Endothelial cell of hepatic sinusoid (primary cell): ENCODE measurements around the gene GATA6.
"Not testable (repeated sequence)": the region's sequence is repeated elsewhere in the genome, so short reads cannot be mapped to it uniquely, and the experiment has no call there.

Experiments used
- in situ Hi-C: cut with HindIII; loops from 2 replicates; pipeline ENCODE4 v1.10.0; 2017; ENCODE audit warnings: low sequenced_read_pairs

The GATA6 gene

GRCh38 chr18:22179174-22179573, 9.8 kb downstream of the GATA6 start:
- in situ Hi-C loops: loop anchor here (5.0 kb wide), 1 partner anchor 383 kb away; no protein-coding TSS in a partner anchor

DNA sequence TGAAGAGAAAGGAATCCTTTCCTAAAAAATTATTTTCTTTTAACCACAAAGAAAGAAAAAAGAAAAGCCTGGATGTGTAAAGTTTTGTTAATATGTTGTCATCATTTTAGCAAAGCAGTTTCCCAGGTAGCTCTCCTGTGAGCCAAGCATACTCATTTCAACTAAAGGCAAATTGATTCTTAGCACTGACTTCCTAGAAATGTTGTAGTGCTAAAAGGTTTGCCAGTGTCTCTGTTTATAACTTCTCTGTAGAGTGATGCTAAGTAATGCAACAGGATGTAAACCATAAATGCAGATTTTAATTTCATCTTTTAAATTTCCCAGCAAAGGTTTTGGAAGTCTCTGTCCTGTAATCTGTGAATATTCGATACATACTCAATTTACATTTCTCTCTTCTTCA, 10.2 kb downstream of the GATA6 start:
- in situ Hi-C loops: loop anchor here (5.0 kb wide), 1 partner anchor 383 kb away; no protein-coding TSS in a partner anchor

DNA sequence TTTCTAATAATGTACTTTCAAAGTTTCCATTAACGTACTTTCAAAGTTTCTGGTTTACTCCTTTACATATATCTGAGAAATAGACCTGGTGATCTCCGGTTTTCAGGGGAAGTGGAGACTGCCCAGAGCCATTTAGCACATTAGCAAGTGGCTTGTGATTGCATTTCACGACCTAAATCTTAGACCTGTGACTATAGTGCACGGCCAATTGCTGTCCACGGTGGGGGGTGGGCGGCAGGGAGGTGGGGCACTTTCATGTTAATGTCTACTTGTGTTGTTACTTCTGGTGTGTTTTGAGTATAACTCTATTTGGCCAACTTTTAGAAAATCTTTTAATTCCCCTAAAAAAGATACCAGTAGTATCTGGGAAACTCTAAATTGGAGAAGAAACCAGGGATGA, 11.3 kb downstream of the GATA6 start:
- in situ Hi-C loops: no loop called here

DNA sequence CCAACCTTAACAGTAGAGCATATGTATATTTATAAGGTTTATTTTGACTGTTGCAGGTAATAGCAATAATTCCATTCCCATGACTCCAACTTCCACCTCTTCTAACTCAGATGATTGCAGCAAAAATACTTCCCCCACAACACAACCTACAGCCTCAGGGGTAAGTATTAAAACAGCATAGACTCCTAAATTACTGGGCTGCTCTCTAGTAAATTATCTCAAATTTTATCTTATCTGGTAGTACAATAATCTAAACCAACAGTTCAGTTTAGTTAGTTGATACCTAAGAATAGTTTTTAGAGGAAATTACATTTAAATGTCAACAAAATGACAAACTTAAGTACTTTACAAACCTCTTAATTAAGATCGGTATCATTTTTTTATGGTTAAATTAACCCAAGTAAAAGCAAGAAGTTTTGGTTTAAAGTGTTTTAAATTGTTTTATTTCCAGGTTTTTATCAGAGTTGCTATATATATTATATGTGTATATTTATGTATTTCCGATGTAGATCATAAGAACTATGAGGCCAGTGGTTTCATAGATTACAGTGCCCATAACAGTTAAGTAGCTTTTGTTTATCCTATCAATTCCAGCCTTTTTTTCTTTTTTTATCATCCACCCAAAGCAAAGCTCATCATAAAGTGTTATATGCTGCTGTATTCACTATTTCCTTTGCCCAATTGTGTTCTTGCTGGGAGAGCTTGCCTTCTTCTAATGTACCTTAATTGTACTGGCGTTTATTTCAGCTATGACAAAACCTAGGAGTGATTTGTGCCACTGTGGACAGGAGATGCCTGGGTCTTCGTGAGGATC, 13.7 kb downstream of the GATA6 start:
- in situ Hi-C loops: no loop called here

DNA sequence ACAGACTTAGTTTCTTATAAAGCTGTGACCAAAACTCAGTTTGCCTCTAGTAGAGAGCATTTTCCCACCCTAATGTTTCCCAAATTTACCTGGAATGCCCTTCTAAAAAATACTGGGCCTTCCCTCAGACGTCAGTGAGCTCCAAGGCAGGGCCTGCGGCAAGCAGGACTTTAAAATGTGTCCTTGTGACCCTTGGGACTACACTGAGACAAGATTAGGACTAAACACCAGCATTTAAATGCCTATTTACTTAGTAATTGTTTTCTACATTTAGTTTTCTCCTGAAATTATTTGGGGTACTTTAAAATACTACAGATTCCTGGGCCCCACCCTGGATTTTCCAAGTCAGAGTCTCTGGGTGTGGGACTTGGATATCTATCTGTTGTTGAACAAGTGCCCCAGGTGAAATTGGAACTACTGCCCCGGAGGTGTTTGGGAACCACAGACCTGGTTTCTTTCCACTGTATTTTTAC, 14.3 kb downstream of the GATA6 start:
- in situ Hi-C loops: no loop called here

- in situ Hi-C loops: not testable (repeated sequence)
Measured at GRCh38 chr18:22184573-22184972, 15.2 kb downstream of the GATA6 start.

- in situ Hi-C loops: no loop called here
Measured at GRCh38 chr18:22185273-22185672, 15.9 kb downstream of the GATA6 start.

DNA sequence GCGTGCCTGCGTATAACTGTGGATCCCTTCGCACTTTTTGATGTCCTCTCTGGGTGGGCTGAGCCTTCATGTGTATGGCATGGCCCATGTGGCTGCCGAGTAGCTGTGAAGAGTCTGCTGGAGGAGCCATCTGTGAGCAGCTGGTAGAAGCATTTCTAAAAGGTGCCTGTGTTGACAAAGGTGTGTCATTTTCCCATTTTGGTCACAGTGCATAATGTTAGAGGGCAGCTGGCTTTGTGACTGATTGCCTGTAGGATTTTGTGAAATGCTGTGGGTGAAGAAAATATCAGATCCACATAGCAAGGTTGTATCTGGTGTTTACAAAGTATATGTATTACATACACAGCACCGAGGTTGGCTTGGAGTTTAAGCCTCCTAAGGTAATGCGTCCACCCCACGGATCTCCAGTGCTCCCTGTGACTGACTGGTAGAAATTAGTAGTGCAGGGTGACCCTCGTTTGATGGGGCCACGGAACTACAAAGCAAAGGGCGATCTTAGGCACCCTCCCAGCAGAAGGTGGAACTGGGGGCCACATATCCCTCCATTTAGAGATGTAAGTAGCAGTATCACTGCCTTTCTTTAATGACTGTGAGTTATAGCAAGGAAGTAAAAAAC, 16.5 kb downstream of the GATA6 start:
- in situ Hi-C loops: no loop called here

DNA sequence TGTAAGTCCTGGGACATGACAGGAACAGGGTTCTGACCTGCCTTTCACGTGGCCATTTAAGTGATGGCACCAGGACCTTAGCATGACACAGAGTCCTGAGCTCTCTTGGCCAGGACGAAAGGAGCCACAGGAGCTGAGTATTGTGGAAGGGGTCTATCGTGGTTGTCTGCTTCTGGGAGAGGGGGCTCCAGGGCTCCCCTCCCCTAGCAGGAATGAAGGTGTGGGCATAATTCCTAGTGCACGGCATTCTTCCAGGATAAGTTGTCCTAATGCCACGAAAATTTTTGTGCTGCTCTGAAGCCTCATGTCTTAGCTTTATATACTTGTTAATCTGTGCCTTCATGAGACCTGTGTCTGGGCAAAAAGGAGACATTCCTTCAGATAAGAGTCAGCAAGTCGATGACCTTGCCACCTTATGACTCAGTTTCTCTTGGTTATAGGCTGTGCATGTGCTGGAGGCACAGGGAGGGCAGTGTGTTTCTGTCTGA, 17.1 kb downstream of the GATA6 start:
- in situ Hi-C loops: no loop called here

- in situ Hi-C loops: no loop called here
Measured at GRCh38 chr18:22188559-22189267, 19.3 kb downstream of the GATA6 start.

- in situ Hi-C loops: loop anchor here (10.0 kb wide), 1 partner anchor 75 kb away; no protein-coding TSS in a partner anchor
Measured at GRCh38 chr18:22189449-22190166, 20.2 kb downstream of the GATA6 start.

- in situ Hi-C loops: loop anchor here (10.0 kb wide), 1 partner anchor 73 kb away; no protein-coding TSS in a partner anchor
Measured at GRCh38 chr18:22191346-22191695, 21.9 kb downstream of the GATA6 start.

DNA sequence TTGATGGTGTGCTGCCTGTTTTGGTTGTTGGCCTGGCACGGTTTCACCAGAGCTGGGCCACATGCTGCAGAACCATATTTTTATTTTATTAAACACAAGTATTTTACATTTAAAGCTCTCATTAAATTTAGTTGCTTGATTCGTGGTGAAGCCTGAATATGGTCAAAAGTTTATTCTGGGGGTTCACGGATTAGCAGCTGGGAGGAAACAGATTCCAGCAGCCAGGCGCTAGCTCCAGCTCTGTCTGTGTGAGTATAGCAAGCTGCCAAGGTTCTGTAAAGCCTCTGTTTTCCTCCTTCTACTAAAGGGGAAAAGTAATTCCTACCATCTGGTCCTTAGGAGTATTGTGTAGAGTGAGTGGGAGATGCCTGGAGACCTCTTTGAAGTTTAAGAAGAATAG, 22.5 kb downstream of the GATA6 start:
- in situ Hi-C loops: loop anchor here (10.0 kb wide), 1 partner anchor 73 kb away; no protein-coding TSS in a partner anchor

- in situ Hi-C loops: loop anchor here (10.0 kb wide), 1 partner anchor 71 kb away; no protein-coding TSS in a partner anchor
Measured at GRCh38 chr18:22193466-22193865, 24.1 kb downstream of the GATA6 start.

DNA sequence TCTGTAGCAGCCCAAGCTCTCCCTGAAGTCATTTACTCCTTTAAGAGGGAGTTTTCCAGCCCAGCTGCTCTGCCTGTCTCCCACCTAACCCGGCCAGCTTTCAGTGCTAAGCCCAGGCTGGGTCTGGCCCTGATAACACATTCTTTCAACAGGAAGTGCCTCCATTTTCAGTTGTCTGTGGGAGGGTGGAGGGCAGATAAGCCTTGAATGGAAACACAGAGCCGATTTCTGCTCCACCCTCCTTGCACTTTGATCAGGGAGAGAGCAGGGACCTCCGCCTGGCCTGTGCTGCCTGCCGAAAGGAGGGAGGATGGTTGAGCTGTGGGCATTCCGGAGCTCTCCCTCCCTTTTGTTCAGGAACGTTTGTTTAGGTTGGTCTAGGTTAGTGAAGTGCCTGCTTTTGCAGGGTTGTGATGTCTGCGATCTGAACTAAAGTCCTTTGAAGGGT, 24.8 kb downstream of the GATA6 start:
- in situ Hi-C loops: loop anchor here (10.0 kb wide), 1 partner anchor 71 kb away; no protein-coding TSS in a partner anchor

GRCh38 chr18:22195052-22195451, 25.7 kb downstream of the GATA6 start:
- in situ Hi-C loops: loop anchor here (10.0 kb wide), 1 partner anchor 70 kb away; no protein-coding TSS in a partner anchor

- in situ Hi-C loops: loop anchor here (10.0 kb wide), 1 partner anchor 68 kb away; no protein-coding TSS in a partner anchor
Measured at GRCh38 chr18:22196943-22197342, 27.6 kb downstream of the GATA6 start.

DNA sequence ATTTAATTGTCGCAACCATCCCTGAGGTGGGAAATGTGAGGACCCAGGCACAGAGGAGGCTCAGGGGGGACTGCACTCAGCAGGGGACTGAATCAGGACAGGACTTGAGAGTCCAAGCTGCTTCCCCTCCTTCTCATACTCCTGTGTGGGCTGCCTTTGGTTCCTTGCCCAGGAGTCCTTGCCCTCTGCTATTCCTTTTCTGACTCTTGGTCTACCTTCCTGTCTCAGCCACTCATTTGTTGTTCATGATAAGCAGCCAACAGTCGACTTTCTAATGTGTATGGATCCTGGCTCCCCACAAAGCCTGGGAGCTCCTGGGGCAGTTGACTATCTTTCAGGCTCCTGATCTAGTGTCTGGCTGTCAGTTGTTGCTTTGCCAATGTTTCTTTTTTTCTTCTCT, 28.3 kb downstream of the GATA6 start:
- in situ Hi-C loops: loop anchor here (10.0 kb wide), 1 partner anchor 67 kb away; no protein-coding TSS in a partner anchor

GRCh38 chr18:22198163-22198562, 28.8 kb downstream of the GATA6 start:
- in situ Hi-C loops: loop anchor here (10.0 kb wide), 1 partner anchor 67 kb away; no protein-coding TSS in a partner anchor

GRCh38 chr18:22199005-22199404, 29.6 kb downstream of the GATA6 start:
- in situ Hi-C loops: loop anchor here (10.0 kb wide), 1 partner anchor 66 kb away; no protein-coding TSS in a partner anchor
